Mononuclear cell (primary cell): ENCODE results near the gene TMEM86A. TPM values are rescaled to one million over a fixed set of nuclear protein-coding genes. Genes with fewer than 3 reads are reported as not detected.
"Not testable (repeated sequence)": the region's sequence is repeated elsewhere in the genome, so short reads cannot be mapped to it uniquely, and the experiment has no call there.

Experiments used
- H3K27me3 ChIP-seq: 2 replicates; pipeline ENCODE4 v1.6.0; 2011; ENCODE audit warnings: low read length, control low read depth; ENCODE audit not compliant: insufficient read depth
- H3K4me1 ChIP-seq: 2 replicates; pipeline ENCODE4 v1.5.1; 2011; ENCODE audit warnings: mild to moderate bottlenecking, low read length, control low read depth; ENCODE audit not compliant: insufficient read depth
- H3K4me3 ChIP-seq: 2 replicates; pipeline ENCODE4 v1.5.1; 2011; ENCODE audit warnings: mild to moderate bottlenecking, low read length, moderate library complexity
- H3K9me3 ChIP-seq: 2 replicates; pipeline ENCODE4 v1.5.1; 2011; ENCODE audit warnings: low read depth, mild to moderate bottlenecking, control low read depth, low read length
- total RNA-seq: library from RNA; depleted of rRNA; stranded (reverse); fragments of >200 nt; gene quantifications from one replicate; pipeline ENCODE4 v1.2.3, GENCODE V29; 2012

TMEM86A gene
- total RNA-seq: 4.2 TPM

GRCh38 chr11:18698341-18699268 lies at the start of gene TMEM86A:
Gene TMEM86A (plus strand): TSS chr11:18698779. CDS start chr11:18698887, 108 bp downstream.
- H3K4me1 ChIP-seq: peaks cover 36% of the 10 kb centered on the region
- H3K9me3 ChIP-seq: no peaks in the 10 kb centered on the region
- H3K4me3 ChIP-seq: peak within 1 kb of the TSS; percentile 57
- H3K27me3 ChIP-seq: no peaks in the 10 kb centered on the region

GRCh38 chr11:18650353-18650752 lies 48.2 kb upstream of the TMEM86A start:
- Histone ChIP-seq H3K9me3 (no peaks in the 10 kb centered on the region), H3K4me3 (no peak overlapping the region), H3K27me3 (no peaks in the 10 kb centered on the region), H3K4me1 (no peaks in the 10 kb centered on the region)

- H3K27me3 ChIP-seq: no peaks in the 10 kb centered on the region
- no peak overlapping the region for H3K4me3 ChIP-seq
- no peaks in the 10 kb centered on the region for H3K4me1 ChIP-seq
- H3K9me3 ChIP-seq: no peaks in the 10 kb centered on the region
These were observed 47.6 kb upstream of the TMEM86A start for GRCh38 chr11:18650859-18651557.

- Histone ChIP-seq H3K4me1 (no peaks in the 10 kb centered on the region), H3K27me3 (no peaks in the 10 kb centered on the region), H3K4me3 (no peak overlapping the region), H3K9me3 (no peaks in the 10 kb centered on the region)
These were observed 40.9 kb upstream of the TMEM86A start for GRCh38 chr11:18657673-18658072.

GRCh38 chr11:18665353-18665872 lies 33.2 kb upstream of the TMEM86A start:
- not testable (repeated sequence) for H3K27me3 ChIP-seq, H3K9me3 ChIP-seq, H3K4me3 ChIP-seq
- H3K4me1 ChIP-seq: peaks cover 26% of the 10 kb centered on the region

GRCh38 chr11:18668131-18668530 lies 30.4 kb upstream of the TMEM86A start:
- H3K4me1 ChIP-seq: peaks cover 31% of the 10 kb centered on the region
- no peaks in the 10 kb centered on the region for H3K27me3 ChIP-seq

GRCh38 chr11:18669219-18669596 lies 29.4 kb upstream of the TMEM86A start:
- H3K27me3 ChIP-seq: no peaks in the 10 kb centered on the region
- peaks cover 31% of the 10 kb centered on the region for H3K4me1 ChIP-seq
- H3K9me3 ChIP-seq: no peaks in the 10 kb centered on the region
- no peak overlapping the region for H3K4me3 ChIP-seq

More at GRCh38 chr11:18668131-18668530, 30.4 kb upstream of the TMEM86A start:
- Histone ChIP-seq H3K9me3 (no peaks in the 10 kb centered on the region), H3K4me3 (no peak overlapping the region)

- Histone ChIP-seq H3K27me3 (no peaks in the 10 kb centered on the region), H3K4me3 (no peak overlapping the region), H3K9me3 (no peaks in the 10 kb centered on the region), H3K4me1 (peaks cover 31% of the 10 kb centered on the region)
These were observed 28.9 kb upstream of the TMEM86A start for GRCh38 chr11:18669711-18670110.

- no peak overlapping the region for H3K4me3 ChIP-seq
- H3K27me3 ChIP-seq: no peaks in the 10 kb centered on the region
- no peaks in the 10 kb centered on the region for H3K9me3 ChIP-seq
These were observed 27.3 kb upstream of the TMEM86A start for GRCh38 chr11:18671246-18671645.

GRCh38 chr11:18672209-18672608 lies 26.4 kb upstream of the TMEM86A start:
- H3K27me3 ChIP-seq, H3K4me3 ChIP-seq, H3K9me3 ChIP-seq: not testable (repeated sequence)
- H3K4me1 ChIP-seq: peaks cover 25% of the 10 kb centered on the region

More at GRCh38 chr11:18671246-18671645, 27.3 kb upstream of the TMEM86A start:
- H3K4me1 ChIP-seq: peaks cover 31% of the 10 kb centered on the region

- no peaks in the 10 kb centered on the region for H3K27me3 ChIP-seq
- peaks cover 5% of the 10 kb centered on the region for H3K4me1 ChIP-seq
- no peaks in the 10 kb centered on the region for H3K9me3 ChIP-seq
- H3K4me3 ChIP-seq: no peak overlapping the region
These were observed 21.8 kb upstream of the TMEM86A start for GRCh38 chr11:18676803-18677202.

- Histone ChIP-seq H3K4me3 (no peak overlapping the region), H3K4me1 (peaks cover 4% of the 10 kb centered on the region), H3K9me3 (no peaks in the 10 kb centered on the region), H3K27me3 (no peaks in the 10 kb centered on the region)
These were observed 21.0 kb upstream of the TMEM86A start for GRCh38 chr11:18677560-18677959.

- H3K27me3 ChIP-seq, H3K4me1 ChIP-seq, H3K9me3 ChIP-seq, H3K4me3 ChIP-seq: not testable (repeated sequence)
These were observed 16.6 kb upstream of the TMEM86A start for GRCh38 chr11:18681949-18682348.

GRCh38 chr11:18682466-18682865 lies 16.1 kb upstream of the TMEM86A start:
- no peaks in the 10 kb centered on the region for H3K9me3 ChIP-seq
- H3K4me1 ChIP-seq: no peaks in the 10 kb centered on the region
- H3K27me3 ChIP-seq: no peaks in the 10 kb centered on the region
- no peak overlapping the region for H3K4me3 ChIP-seq

GRCh38 chr11:18684267-18684666 lies 14.3 kb upstream of the TMEM86A start:
- no peaks in the 10 kb centered on the region for H3K27me3 ChIP-seq
- no peaks in the 10 kb centered on the region for H3K9me3 ChIP-seq
- H3K4me1 ChIP-seq: no peaks in the 10 kb centered on the region
- H3K4me3 ChIP-seq: no peak overlapping the region
